Muscle layer of colon (tissue), 2 donors: Measurements from ENCODE around the gene LIN54.

ENCODE experiments used
- H3K27ac ChIP-seq: one replicate; pipeline ENCODE4 v1.7.0; 2013; ENCODE audit warnings: low read depth, mild to moderate bottlenecking, low read length, moderate library complexity
- H3K27me3 ChIP-seq, 2 donors: one replicate each; pipeline ENCODE4 v1.7.0; 2013; ENCODE audit warnings: low read length in 2 of 2, mild to moderate bottlenecking in 2 of 2; ENCODE audit not compliant: insufficient read depth in 2 of 2, control insufficient read depth in 1 of 2
- H3K36me3 ChIP-seq: one replicate; pipeline ENCODE4 v1.7.0; 2013; ENCODE audit warnings: mild to moderate bottlenecking, low read length; ENCODE audit not compliant: insufficient read depth
- H3K4me1 ChIP-seq: one replicate; pipeline ENCODE4 v1.7.0; 2013; ENCODE audit warnings: mild to moderate bottlenecking, low read length; ENCODE audit not compliant: insufficient read depth
- H3K4me3 ChIP-seq, 2 donors: one replicate each; pipeline ENCODE4 v1.7.0; 2013; ENCODE audit warnings: low read length in 2 of 2, low read depth in 1 of 2, mild to moderate bottlenecking in 1 of 2, moderate library complexity in 1 of 2
- H3K9ac ChIP-seq: one replicate; pipeline ENCODE4 v1.7.0; 2013; ENCODE audit warnings: low read length
- H3K9me3 ChIP-seq: one replicate; pipeline ENCODE4 v1.7.0; 2013; ENCODE audit warnings: mild to moderate bottlenecking, low read length
- donor health status: abdominal sarcoma.
- donor health status: Adenocarcinoma of cecum.

The LIN54 gene

GRCh38 chr4:82900411-82901182 is 110.0 kb downstream of the LIN54 start, which contains the start of gene THAP9:
Gene THAP9 (plus strand): TSS chr4:82900735. CDS start chr4:82900803, 68 bp downstream.
- peaks cover 36% of the 10 kb centered on the region for H3K4me1 ChIP-seq
- H3K4me3 ChIP-seq = peak within 1 kb of the TSS; percentile 90 to 97
- H3K9me3 ChIP-seq = no peaks in the 10 kb centered on the region
- no peaks in the 10 kb centered on the region for H3K27me3 ChIP-seq
- peak within 1 kb of the TSS; percentile 95 for H3K9ac ChIP-seq
- peak within 1 kb of the TSS; percentile 91 for H3K27ac ChIP-seq
- H3K36me3 ChIP-seq = peaks cover 6% of the 10 kb centered on the region

- Histone ChIP-seq H3K4me1 (peaks cover 36% of the 10 kb centered on the region), H3K9me3 (no peaks in the 10 kb centered on the region), H3K4me3 (peak overlapping the region; percentile 90 to 97), H3K9ac (peak overlapping the region; percentile 76), H3K27me3 (no peaks in the 10 kb centered on the region), H3K27ac (peak overlapping the region; percentile 91), H3K36me3 (peaks cover 7% of the 10 kb centered on the region)
These were observed 110.6 kb downstream of the LIN54 start for GRCh38 chr4:82900066-82900410.

DNA sequence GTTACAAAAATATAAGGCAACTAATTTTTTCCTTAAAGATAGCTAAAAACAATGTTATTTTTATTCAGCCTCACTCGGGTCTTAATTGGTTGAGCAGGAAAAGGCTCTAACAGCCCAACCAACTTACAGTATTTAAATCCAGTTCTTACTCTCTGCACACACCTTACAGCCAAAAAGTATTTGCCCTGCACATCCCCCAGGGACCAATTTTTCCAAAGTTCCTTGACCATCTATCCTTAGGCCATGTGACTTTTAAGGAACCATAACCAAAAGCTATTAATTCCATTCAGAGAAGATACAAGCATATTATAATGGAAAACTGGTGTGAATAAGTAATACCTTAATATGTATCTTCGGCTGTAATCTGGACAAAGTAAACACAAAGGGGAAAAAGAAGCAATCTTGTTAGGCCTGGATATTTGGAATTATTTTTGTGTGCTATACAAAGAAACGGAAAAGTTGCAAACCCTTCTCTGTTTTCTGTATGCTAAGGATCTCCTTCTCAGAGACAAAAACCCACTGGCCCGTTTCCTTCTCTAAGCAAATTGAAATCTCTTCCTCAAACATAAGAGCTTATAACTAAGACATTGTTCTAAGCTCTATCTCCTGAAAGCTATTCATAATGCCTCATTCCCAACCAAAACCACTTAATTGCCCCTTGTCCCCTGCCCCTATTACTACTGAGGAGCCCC is 111.1 kb downstream of the LIN54 start:
- H3K9ac ChIP-seq = peak overlapping the region; percentile 76
- peak overlapping the region; percentile 90 to 97 for H3K4me3 ChIP-seq
- peaks cover 36% of the 10 kb centered on the region for H3K4me1 ChIP-seq
- H3K9me3 ChIP-seq = no peaks in the 10 kb centered on the region
- H3K27me3 ChIP-seq = no peaks in the 10 kb centered on the region
- H3K36me3 ChIP-seq = peaks cover 11% of the 10 kb centered on the region
- peak overlapping the region; percentile 91 for H3K27ac ChIP-seq

DNA sequence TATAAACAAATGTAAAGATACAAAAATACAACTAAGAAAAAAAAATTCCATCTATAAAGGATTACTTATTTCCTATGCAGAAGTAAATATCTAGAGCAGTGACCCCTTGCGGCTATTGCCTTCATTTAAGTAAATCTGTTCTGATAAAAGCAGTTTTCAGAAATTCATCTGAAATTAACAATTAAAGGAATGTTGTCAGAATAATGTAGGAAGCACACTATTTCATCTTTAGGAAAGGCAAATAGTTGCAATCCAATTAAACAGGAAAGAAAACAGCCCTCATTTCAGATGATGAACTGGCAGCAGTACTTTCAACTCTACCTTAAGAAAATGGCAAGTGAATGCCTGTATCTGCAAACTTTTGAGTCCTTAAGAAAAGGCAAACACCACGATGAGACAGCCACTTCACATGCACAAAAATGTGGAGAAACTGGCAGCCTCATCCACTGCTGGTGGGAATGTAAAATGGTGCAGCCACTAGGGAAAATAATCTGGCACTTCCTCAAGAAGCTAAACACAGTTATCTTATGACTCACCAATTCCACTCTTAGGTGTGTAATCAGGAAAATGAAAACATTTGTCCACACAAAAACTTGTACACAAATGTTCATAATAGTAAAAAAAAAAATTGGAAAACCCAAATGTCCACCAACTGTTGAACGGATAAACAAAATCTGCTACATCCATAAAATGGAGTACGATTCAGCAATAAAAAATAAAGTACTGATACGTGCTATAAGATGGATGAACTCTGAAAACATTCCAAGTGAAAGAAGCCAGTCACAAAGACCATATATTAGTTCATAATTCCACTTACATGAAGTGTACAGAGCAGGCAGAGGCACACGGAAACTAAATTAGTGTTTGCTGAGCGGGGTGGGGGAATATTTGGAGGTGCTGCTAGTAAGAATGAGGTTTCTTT is 112.0 kb downstream of the LIN54 start:
- Histone ChIP-seq H3K27me3 (no peaks in the 10 kb centered on the region), H3K9me3 (no peaks in the 10 kb centered on the region), H3K36me3 (peaks cover 19% of the 10 kb centered on the region), H3K27ac (peak overlapping the region; percentile 30), H3K4me3 (peak overlapping the region; percentile 90 to 97), H3K9ac (peak overlapping the region; percentile 76), H3K4me1 (peaks cover 36% of the 10 kb centered on the region)

DNA sequence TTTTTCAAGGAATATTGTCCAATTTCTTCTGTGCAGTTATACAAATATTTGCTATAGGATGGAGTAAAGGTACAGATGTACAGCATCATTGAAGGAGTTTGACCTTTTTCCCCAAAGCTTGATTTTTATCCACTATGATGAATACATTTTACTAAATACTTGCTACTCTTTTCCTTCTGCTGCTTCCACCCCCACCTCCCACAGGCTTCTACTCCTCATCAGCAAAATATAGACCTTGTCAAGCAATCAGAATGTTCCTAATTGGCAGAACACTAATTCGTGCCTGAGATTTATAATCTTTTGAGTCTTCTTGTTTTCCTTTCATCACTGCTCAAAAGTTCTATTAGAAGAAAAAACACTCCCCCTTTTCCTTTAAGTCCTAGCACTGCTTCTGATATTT is 113.9 kb downstream of the LIN54 start:
- Histone ChIP-seq H3K9ac (no peak overlapping the region), H3K9me3 (no peaks in the 10 kb centered on the region), H3K36me3 (peaks cover 19% of the 10 kb centered on the region), H3K27ac (no peak overlapping the region), H3K4me1 (peaks cover 32% of the 10 kb centered on the region), H3K27me3 (no peaks in the 10 kb centered on the region), H3K4me3 (no peak overlapping the region)

DNA sequence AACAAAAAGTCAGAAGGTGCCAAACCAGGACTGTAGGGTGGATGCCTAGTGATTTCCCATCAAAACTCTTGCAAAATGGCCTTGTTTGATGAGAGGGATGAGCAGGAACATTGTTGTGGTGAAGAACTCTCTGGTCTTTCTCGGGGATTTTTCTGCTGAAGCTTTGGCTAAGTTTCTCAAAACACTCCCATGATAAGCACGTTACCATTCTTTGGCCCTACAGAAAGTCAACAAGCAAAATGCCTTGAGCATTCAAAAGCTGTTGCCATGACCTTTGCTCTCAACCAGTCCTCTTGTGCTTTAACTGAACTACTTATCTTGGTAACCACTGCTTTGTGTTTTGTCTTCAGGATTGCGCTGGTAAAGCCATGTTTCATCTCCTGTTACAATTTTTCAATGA is 116.7 kb downstream of the LIN54 start:
- Histone ChIP-seq H3K27ac (no peak overlapping the region), H3K4me1 (peaks cover 27% of the 10 kb centered on the region), H3K9me3 (no peaks in the 10 kb centered on the region), H3K4me3 (no peak overlapping the region), H3K9ac (no peak overlapping the region), H3K27me3 (no peaks in the 10 kb centered on the region), H3K36me3 (peaks cover 19% of the 10 kb centered on the region)

GRCh38 chr4:82892467-82892802 is 118.2 kb downstream of the LIN54 start:
- Histone ChIP-seq H3K9me3 (no peaks in the 10 kb centered on the region), H3K27me3 (no peaks in the 10 kb centered on the region), H3K36me3 (peaks cover 19% of the 10 kb centered on the region), H3K27ac (no peak overlapping the region), H3K4me3 (no peak overlapping the region), H3K9ac (no peak overlapping the region), H3K4me1 (peaks cover 19% of the 10 kb centered on the region)

DNA sequence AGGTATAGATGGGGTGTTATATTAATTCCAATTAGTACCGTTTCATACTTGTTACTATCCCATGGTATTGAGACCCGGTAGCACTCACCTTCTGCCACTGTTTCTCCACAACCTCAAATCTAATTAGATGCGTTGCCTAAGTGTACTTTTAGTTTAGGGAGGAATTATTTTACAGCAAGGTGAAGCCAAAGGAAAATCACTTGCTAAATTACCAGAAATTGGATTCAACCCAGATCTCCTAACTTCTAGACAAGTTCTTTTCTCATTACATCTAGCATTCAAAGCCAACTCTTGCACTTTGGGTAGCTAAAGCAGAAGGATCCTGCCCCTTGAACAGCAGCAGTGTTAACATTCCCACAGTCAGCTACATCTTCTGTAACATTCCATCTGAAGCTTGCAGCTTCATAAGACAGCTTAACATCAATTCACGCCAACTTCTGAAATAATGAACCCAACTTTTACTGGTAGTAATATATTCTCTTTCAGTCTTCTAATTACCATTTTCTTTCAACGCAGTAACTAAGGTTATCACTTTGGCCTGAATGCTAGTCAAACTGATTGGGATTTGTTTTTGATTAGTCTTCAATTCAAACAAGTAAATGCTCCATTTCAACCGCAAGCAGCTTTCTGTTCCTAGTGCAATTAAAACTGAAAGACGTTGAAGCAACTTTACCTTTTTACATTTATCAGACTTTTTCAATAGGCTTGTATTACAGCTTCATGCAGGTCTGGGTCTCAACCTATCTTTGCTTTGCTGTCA is 118.7 kb downstream of the LIN54 start:
- Histone ChIP-seq H3K4me3 (peak overlapping the region; percentile 79 to 91), H3K27ac (peak overlapping the region; percentile 99), H3K27me3 (no peaks in the 10 kb centered on the region), H3K9ac (peak overlapping the region; percentile 91), H3K9me3 (no peaks in the 10 kb centered on the region), H3K36me3 (peaks cover 19% of the 10 kb centered on the region), H3K4me1 (peaks cover 19% of the 10 kb centered on the region)

DNA sequence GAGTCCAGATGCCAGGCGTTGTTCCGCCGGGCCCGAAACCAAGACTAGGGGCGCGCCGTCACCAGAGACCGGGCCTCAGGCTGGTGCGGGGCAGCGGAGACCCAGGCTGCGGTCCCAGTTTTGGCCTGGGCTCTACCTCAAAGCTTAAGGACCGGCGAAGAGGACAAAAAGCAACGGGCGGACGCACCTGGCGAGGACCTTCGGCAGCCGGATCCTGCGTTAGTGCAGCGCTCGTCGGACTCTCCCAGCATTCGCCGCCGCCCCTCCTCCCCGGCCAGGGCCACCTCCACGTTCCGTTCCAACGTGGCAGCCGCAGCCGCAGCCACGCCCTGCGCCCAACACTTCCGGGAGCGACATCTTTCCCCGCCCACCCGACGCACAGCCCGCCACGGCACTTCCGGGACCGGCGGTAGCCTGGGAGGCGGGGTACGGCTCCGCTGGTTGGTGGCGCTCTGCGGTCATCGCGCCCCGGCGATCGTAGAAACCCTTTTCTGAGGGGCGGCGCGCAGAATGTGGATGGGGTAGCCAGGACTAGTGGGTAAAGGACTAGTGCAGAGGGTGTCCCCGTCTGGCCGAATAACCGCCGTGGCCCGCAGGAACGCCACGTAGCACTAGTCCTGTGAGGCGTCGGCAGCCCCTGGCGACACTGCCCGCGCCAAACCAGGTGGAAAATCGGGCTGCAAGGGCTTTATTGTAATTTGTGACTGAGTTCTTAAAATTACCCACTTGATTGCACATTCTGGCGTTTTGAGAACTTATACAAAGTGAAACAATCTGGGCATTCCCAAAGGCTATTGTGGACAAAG is 119.5 kb downstream of the LIN54 start, which contains the start of gene SEC31A:
Gene SEC31A (minus strand): TSS at position 253 of the 806 bp plus-strand sequence. CDS start 9,217 bp downstream, outside the sequence.
- peak within 1 kb of the TSS; percentile 79 to 91 for H3K4me3 ChIP-seq
- peak within 1 kb of the TSS; percentile 91 for H3K9ac ChIP-seq
- H3K9me3 ChIP-seq = no peaks in the 10 kb centered on the region
- peaks cover 19% of the 10 kb centered on the region for H3K36me3 ChIP-seq
- peaks cover 27% of the 10 kb centered on the region for H3K4me1 ChIP-seq
- peak within 1 kb of the TSS; percentile 99 for H3K27ac ChIP-seq
- H3K27me3 ChIP-seq = no peaks in the 10 kb centered on the region

DNA sequence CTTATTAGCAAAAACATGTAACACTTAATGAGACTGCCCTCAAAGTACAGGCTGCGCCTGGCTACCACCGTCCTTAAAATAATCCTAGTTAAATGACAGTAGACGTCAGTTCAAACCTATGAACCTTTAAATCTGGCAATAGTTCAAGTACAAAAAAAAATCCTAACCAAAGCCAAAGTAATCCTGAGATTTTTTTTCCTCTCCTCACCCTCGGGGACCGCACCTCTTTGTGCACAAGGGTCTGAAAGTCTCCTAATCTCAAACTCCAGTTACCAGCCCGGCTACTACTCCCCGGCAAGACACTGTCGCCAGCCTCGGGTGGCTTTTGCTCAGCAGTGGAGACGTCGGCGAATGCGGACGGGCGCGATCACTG is 120.1 kb downstream of the LIN54 start:
- Histone ChIP-seq H3K27me3 (no peaks in the 10 kb centered on the region), H3K9ac (peak overlapping the region; percentile 76), H3K4me3 (peak overlapping the region; percentile 79 to 91), H3K9me3 (no peaks in the 10 kb centered on the region), H3K36me3 (peaks cover 13% of the 10 kb centered on the region), H3K27ac (peak overlapping the region; percentile 99), H3K4me1 (peaks cover 32% of the 10 kb centered on the region)
